ENCODE data around the gene MMP7. TPM values are rescaled to one million over a fixed set of nuclear protein-coding genes. Genes with fewer than 3 reads are reported as not detected.

Gene MMP7
- total and polyA plus RNA-seq, 2 donors from 2014 or later, result 101 to 1,380 TPM

GRCh38 chr11:102522312-102523188 lies 8.0 kb downstream of the MMP7 start:
- H3K27ac ChIP-seq (ENCODE audit: low read depth in 2 of 2, low read length in 2 of 2), result no peak overlapping the region
- no peaks in the 10 kb centered on the region for H3K27me3 ChIP-seq (ENCODE audit: control insufficient read depth, insufficient read depth, low read length)
- no peak overlapping the region for H3K4me3 ChIP-seq (ENCODE audit: low read length in 3 of 3)
- intact Hi-C loops (cut with DNase I), result no loop called here
- no peaks in the 10 kb centered on the region for H3K36me3 ChIP-seq (ENCODE audit: control insufficient read depth in 2 of 3, insufficient read depth in 3 of 3, low read length in 3 of 3)
- TF ChIP-seq, protein P1, sequence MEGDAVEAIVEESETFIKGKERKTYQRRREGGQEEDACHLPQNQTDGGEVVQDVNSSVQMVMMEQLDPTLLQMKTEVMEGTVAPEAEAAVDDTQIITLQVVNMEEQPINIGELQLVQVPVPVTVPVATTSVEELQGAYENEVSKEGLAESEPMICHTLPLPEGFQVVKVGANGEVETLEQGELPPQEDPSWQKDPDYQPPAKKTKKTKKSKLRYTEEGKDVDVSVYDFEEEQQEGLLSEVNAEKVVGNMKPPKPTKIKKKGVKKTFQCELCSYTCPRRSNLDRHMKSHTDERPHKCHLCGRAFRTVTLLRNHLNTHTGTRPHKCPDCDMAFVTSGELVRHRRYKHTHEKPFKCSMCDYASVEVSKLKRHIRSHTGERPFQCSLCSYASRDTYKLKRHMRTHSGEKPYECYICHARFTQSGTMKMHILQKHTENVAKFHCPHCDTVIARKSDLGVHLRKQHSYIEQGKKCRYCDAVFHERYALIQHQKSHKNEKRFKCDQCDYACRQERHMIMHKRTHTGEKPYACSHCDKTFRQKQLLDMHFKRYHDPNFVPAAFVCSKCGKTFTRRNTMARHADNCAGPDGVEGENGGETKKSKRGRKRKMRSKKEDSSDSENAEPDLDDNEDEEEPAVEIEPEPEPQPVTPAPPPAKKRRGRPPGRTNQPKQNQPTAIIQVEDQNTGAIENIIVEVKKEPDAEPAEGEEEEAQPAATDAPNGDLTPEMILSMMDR (IDR thresholded peaks at IDR 0.05; ENCODE audit: borderline replicate concordance, extremely low read depth, insufficient read depth), result no peak
- FAIRE-seq, result no peak
- H3K9me3 ChIP-seq (ENCODE audit: control insufficient read depth in 2 of 3, insufficient read depth in 1 of 3, low read length in 3 of 3), result no peaks in the 10 kb centered on the region
- DNase-seq, result no peak
- no peaks in the 10 kb centered on the region for H3K4me1 ChIP-seq (ENCODE audit: control insufficient read depth in 2 of 3, insufficient read depth in 2 of 3, low read depth in 1 of 3, low read length in 3 of 3)
- H3K9ac ChIP-seq (ENCODE audit: low read length in 3 of 3), result no peak overlapping the region

GRCh38 chr11:102521121-102521520 lies 9.4 kb downstream of the MMP7 start:
- TF ChIP-seq, protein P1 (IDR thresholded peaks at IDR 0.05; ENCODE audit: borderline replicate concordance, extremely low read depth, insufficient read depth), result no peak
- no peak for DNase-seq
- Histone ChIP-seq H3K9ac (ENCODE audit: low read length in 3 of 3) (no peak overlapping the region), H3K36me3 (ENCODE audit: control insufficient read depth in 2 of 3, insufficient read depth in 3 of 3, low read length in 3 of 3) (no peaks in the 10 kb centered on the region), H3K27me3 (ENCODE audit: control insufficient read depth, insufficient read depth, low read length) (no peaks in the 10 kb centered on the region), H3K9me3 (ENCODE audit: control insufficient read depth in 2 of 3, insufficient read depth in 1 of 3, low read length in 3 of 3) (no peaks in the 10 kb centered on the region), H3K27ac (ENCODE audit: low read depth in 2 of 2, low read length in 2 of 2) (no peak overlapping the region), H3K4me3 (ENCODE audit: low read length in 3 of 3) (no peak overlapping the region), H3K4me1 (ENCODE audit: control insufficient read depth in 2 of 3, insufficient read depth in 2 of 3, low read depth in 1 of 3, low read length in 3 of 3) (no peaks in the 10 kb centered on the region)
- intact Hi-C loops (cut with DNase I), result no loop called here
- FAIRE-seq, result no peak

DNA sequence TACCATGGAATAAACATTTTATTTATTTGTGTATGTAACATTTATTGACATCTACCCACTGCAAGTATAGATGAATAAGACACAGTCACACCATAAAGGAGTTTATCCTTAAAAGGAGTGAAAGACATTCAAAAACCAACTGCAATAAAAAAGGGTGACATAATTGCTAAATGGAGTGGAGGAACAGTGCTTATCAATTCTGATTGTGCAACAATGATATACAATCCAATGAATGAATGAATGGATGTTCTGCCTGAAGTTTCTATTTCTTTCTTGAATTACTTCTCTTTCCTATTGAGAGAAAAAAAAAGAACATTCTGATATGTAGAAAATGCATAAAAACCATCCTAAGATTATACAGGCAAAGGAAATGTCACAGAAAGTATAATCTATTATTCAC lies 10.0 kb downstream of the MMP7 start:
- H3K27me3 ChIP-seq (ENCODE audit: control insufficient read depth, insufficient read depth, low read length), result no peaks in the 10 kb centered on the region
- no peaks in the 10 kb centered on the region for H3K9me3 ChIP-seq (ENCODE audit: control insufficient read depth in 2 of 3, insufficient read depth in 1 of 3, low read length in 3 of 3)
- no peak overlapping the region for H3K9ac ChIP-seq (ENCODE audit: low read length in 3 of 3)
- TF ChIP-seq, protein P1 (IDR thresholded peaks at IDR 0.05; ENCODE audit: borderline replicate concordance, extremely low read depth, insufficient read depth), result no peak
- no peak overlapping the region for H3K4me3 ChIP-seq (ENCODE audit: low read length in 3 of 3)
- FAIRE-seq, result no peak
- H3K4me1 ChIP-seq (ENCODE audit: control insufficient read depth in 2 of 3, insufficient read depth in 2 of 3, low read depth in 1 of 3, low read length in 3 of 3), result no peaks in the 10 kb centered on the region
- no peak overlapping the region for H3K27ac ChIP-seq (ENCODE audit: low read depth in 2 of 2, low read length in 2 of 2)
- intact Hi-C loops (cut with DNase I), result no loop called here
- no peaks in the 10 kb centered on the region for H3K36me3 ChIP-seq (ENCODE audit: control insufficient read depth in 2 of 3, insufficient read depth in 3 of 3, low read length in 3 of 3)
- DNase-seq, result no peak
